Measurements from ENCODE around the gene GEMIN8.

Gene GEMIN8

GRCh38 chrX:14003876-14004425 is 25.7 kb downstream of the GEMIN8 start:
- H3K18ac ChIP-seq (ENCODE audit: low read length): no peak overlapping the region
- no CpG with 5 or more reads among the region's 2 CpGs for WGBS, 2 donors (ENCODE audit: extremely low coverage in 2 of 2, insufficient read length in 2 of 2, insufficient replicate concordance in 1 of 2)
- no peak for DNase-seq (ENCODE audit: low spot score)

GRCh38 chrX:14003028-14003427 is 26.7 kb downstream of the GEMIN8 start:
- no peak overlapping the region for H3K4me2 ChIP-seq (ENCODE audit: insufficient read depth, low read length, poor library complexity, severe bottlenecking)
- no peak for DNase-seq (ENCODE audit: low spot score)
- no peak overlapping the region for H2AK5ac ChIP-seq (ENCODE audit: low read depth, low read length)
- no peak overlapping the region for H3K27ac ChIP-seq (replicated peaks; ENCODE audit: low read length)
- H3K18ac ChIP-seq (ENCODE audit: low read length): no peak overlapping the region
- no peaks in the 10 kb centered on the region for H3K27me3 ChIP-seq (ENCODE audit: control insufficient read depth in 3 of 3, insufficient read depth in 3 of 3, low read depth in 1 of 3, low read length in 3 of 3)
- no peak overlapping the region for H3K9ac ChIP-seq (ENCODE audit: low read depth, low read length, poor library complexity)
- no peak overlapping the region for H4K91ac ChIP-seq (ENCODE audit: low read depth, low read length, poor library complexity)
- H2BK15ac ChIP-seq (ENCODE audit: low read length): no peak overlapping the region
- H3K36me3 ChIP-seq (replicated peaks in 1 of 2; ENCODE audit: control insufficient read depth in 2 of 2, insufficient read depth in 2 of 2, low read length in 2 of 2): no peaks in the 10 kb centered on the region
- no peak overlapping the region for H2AFZ ChIP-seq (ENCODE audit: low read length)
- H3K23ac ChIP-seq (ENCODE audit: low read depth, low read length, poor library complexity): no peak overlapping the region
- no CpG with 5 or more reads among the region's 4 CpGs for WGBS, 2 donors (ENCODE audit: extremely low coverage in 2 of 2, insufficient read length in 2 of 2, insufficient replicate concordance in 1 of 2)
- no peaks in the 10 kb centered on the region for H3K4me1 ChIP-seq (ENCODE audit: control insufficient read depth in 2 of 2, insufficient read depth in 1 of 2, low read depth in 1 of 2, low read length in 2 of 2)
- no peaks in the 10 kb centered on the region for H3K79me1 ChIP-seq (ENCODE audit: low read depth, low read length)
- no peak overlapping the region for H3K14ac ChIP-seq (ENCODE audit: low read length)
- H3K9me3 ChIP-seq (replicated peaks in 1 of 2; ENCODE audit: control insufficient read depth in 2 of 2, insufficient read depth in 1 of 2, low read depth in 1 of 2, low read length in 2 of 2): no peaks in the 10 kb centered on the region
- H4K8ac ChIP-seq (ENCODE audit: low read depth, low read length): no peak overlapping the region
- H2BK120ac ChIP-seq (ENCODE audit: low read depth, low read length): no peak overlapping the region
- H2BK5ac ChIP-seq (ENCODE audit: low read length): no peak overlapping the region
- H3K4ac ChIP-seq (ENCODE audit: low read length): no peak overlapping the region
- H2BK12ac ChIP-seq (ENCODE audit: low read length): no peak overlapping the region
- no peak overlapping the region for H3K4me3 ChIP-seq (ENCODE audit: low read length in 2 of 2)

More at GRCh38 chrX:14003876-14004425, 25.7 kb downstream of the GEMIN8 start:
- Histone ChIP-seq H3K4me3 (ENCODE audit: low read length in 2 of 2) (no peak overlapping the region), H3K9me3 (replicated peaks in 1 of 2; ENCODE audit: control insufficient read depth in 2 of 2, insufficient read depth in 1 of 2, low read depth in 1 of 2, low read length in 2 of 2) (no peaks in the 10 kb centered on the region), H3K23ac (ENCODE audit: low read depth, low read length, poor library complexity) (no peak overlapping the region), H2BK15ac (ENCODE audit: low read length) (no peak overlapping the region), H2AK5ac (ENCODE audit: low read depth, low read length) (no peak overlapping the region), H3K27me3 (ENCODE audit: control insufficient read depth in 3 of 3, insufficient read depth in 3 of 3, low read depth in 1 of 3, low read length in 3 of 3) (no peaks in the 10 kb centered on the region), H2BK5ac (ENCODE audit: low read length) (no peak overlapping the region), H3K36me3 (replicated peaks in 1 of 2; ENCODE audit: control insufficient read depth in 2 of 2, insufficient read depth in 2 of 2, low read length in 2 of 2) (peaks cover 0 to 4% of the 10 kb centered on the region in 2 donors), H4K91ac (ENCODE audit: low read depth, low read length, poor library complexity) (no peak overlapping the region), H2BK12ac (ENCODE audit: low read length) (no peak overlapping the region), H3K4me1 (ENCODE audit: control insufficient read depth in 2 of 2, insufficient read depth in 1 of 2, low read depth in 1 of 2, low read length in 2 of 2) (no peaks in the 10 kb centered on the region), H2BK120ac (ENCODE audit: low read depth, low read length) (no peak overlapping the region), H3K4ac (ENCODE audit: low read length) (no peak overlapping the region), H3K9ac (ENCODE audit: low read depth, low read length, poor library complexity) (no peak overlapping the region), H3K4me2 (ENCODE audit: insufficient read depth, low read length, poor library complexity, severe bottlenecking) (no peak overlapping the region), H3K14ac (ENCODE audit: low read length) (no peak overlapping the region), H3K79me1 (ENCODE audit: low read depth, low read length) (no peaks in the 10 kb centered on the region), H4K8ac (ENCODE audit: low read depth, low read length) (no peak overlapping the region), H3K27ac (replicated peaks; ENCODE audit: low read length) (no peak overlapping the region), H2AFZ (ENCODE audit: low read length) (no peak overlapping the region)

- no CpG with 5 or more reads among the region's 6 CpGs for WGBS, 2 donors (ENCODE audit: extremely low coverage in 2 of 2, insufficient read length in 2 of 2, insufficient replicate concordance in 1 of 2)
- DNase-seq (ENCODE audit: low spot score): no peak
- H2AK5ac ChIP-seq (ENCODE audit: low read depth, low read length): no peak overlapping the region
- H3K36me3 ChIP-seq (replicated peaks in 1 of 2; ENCODE audit: control insufficient read depth in 2 of 2, insufficient read depth in 2 of 2, low read length in 2 of 2): no peaks in the 10 kb centered on the region
- no peak overlapping the region for H3K27ac ChIP-seq (replicated peaks; ENCODE audit: low read length)
- H3K4me3 ChIP-seq (ENCODE audit: low read length in 2 of 2): no peak overlapping the region
- H3K9me3 ChIP-seq (replicated peaks in 1 of 2; ENCODE audit: control insufficient read depth in 2 of 2, insufficient read depth in 1 of 2, low read depth in 1 of 2, low read length in 2 of 2): no peaks in the 10 kb centered on the region
- no peak overlapping the region for H3K23ac ChIP-seq (ENCODE audit: low read depth, low read length, poor library complexity)
- H3K14ac ChIP-seq (ENCODE audit: low read length): no peak overlapping the region
- no peak overlapping the region for H3K4ac ChIP-seq (ENCODE audit: low read length)
- no peak overlapping the region for H2BK5ac ChIP-seq (ENCODE audit: low read length)
- no peak overlapping the region for H2BK12ac ChIP-seq (ENCODE audit: low read length)
- H4K91ac ChIP-seq (ENCODE audit: low read depth, low read length, poor library complexity): no peak overlapping the region
- no peak overlapping the region for H2AFZ ChIP-seq (ENCODE audit: low read length)
- no peak overlapping the region for H2BK15ac ChIP-seq (ENCODE audit: low read length)
- H3K18ac ChIP-seq (ENCODE audit: low read length): no peak overlapping the region
- H3K27me3 ChIP-seq (ENCODE audit: control insufficient read depth in 3 of 3, insufficient read depth in 3 of 3, low read depth in 1 of 3, low read length in 3 of 3): no peaks in the 10 kb centered on the region
- no peak overlapping the region for H3K9ac ChIP-seq (ENCODE audit: low read depth, low read length, poor library complexity)
- H3K4me1 ChIP-seq (ENCODE audit: control insufficient read depth in 2 of 2, insufficient read depth in 1 of 2, low read depth in 1 of 2, low read length in 2 of 2): no peaks in the 10 kb centered on the region
- no peak overlapping the region for H3K4me2 ChIP-seq (ENCODE audit: insufficient read depth, low read length, poor library complexity, severe bottlenecking)
- no peak overlapping the region for H4K8ac ChIP-seq (ENCODE audit: low read depth, low read length)
- no peaks in the 10 kb centered on the region for H3K79me1 ChIP-seq (ENCODE audit: low read depth, low read length)
- H2BK120ac ChIP-seq (ENCODE audit: low read depth, low read length): no peak overlapping the region
Observed at GRCh38 chrX:13996650-13997049, 33.0 kb downstream of the GEMIN8 start.

GRCh38 chrX:13994536-13995080 is 35.1 kb downstream of the GEMIN8 start:
- H3K18ac ChIP-seq (ENCODE audit: low read length): no peak overlapping the region
- no peaks in the 10 kb centered on the region for H3K4me1 ChIP-seq (ENCODE audit: control insufficient read depth in 2 of 2, insufficient read depth in 1 of 2, low read depth in 1 of 2, low read length in 2 of 2)
- no peak overlapping the region for H2BK120ac ChIP-seq (ENCODE audit: low read depth, low read length)
- no CpG with 5 or more reads among the region's 3 CpGs for WGBS, 2 donors (ENCODE audit: extremely low coverage in 2 of 2, insufficient read length in 2 of 2, insufficient replicate concordance in 1 of 2)
- DNase-seq (ENCODE audit: low spot score): no peak
- H3K14ac ChIP-seq (ENCODE audit: low read length): no peak overlapping the region
- H3K27ac ChIP-seq (replicated peaks; ENCODE audit: low read length): no peak overlapping the region
- no peak overlapping the region for H3K9ac ChIP-seq (ENCODE audit: low read depth, low read length, poor library complexity)
- no peak overlapping the region for H3K4me3 ChIP-seq (ENCODE audit: low read length in 2 of 2)
- no peak overlapping the region for H3K23ac ChIP-seq (ENCODE audit: low read depth, low read length, poor library complexity)
- H3K4ac ChIP-seq (ENCODE audit: low read length): no peak overlapping the region
- H2BK5ac ChIP-seq (ENCODE audit: low read length): no peak overlapping the region
- no peaks in the 10 kb centered on the region for H3K9me3 ChIP-seq (replicated peaks in 1 of 2; ENCODE audit: control insufficient read depth in 2 of 2, insufficient read depth in 1 of 2, low read depth in 1 of 2, low read length in 2 of 2)
- no peak overlapping the region for H2BK15ac ChIP-seq (ENCODE audit: low read length)
- H3K4me2 ChIP-seq (ENCODE audit: insufficient read depth, low read length, poor library complexity, severe bottlenecking): no peak overlapping the region
- no peak overlapping the region for H2AK5ac ChIP-seq (ENCODE audit: low read depth, low read length)
- H4K8ac ChIP-seq (ENCODE audit: low read depth, low read length): no peak overlapping the region
- H2BK12ac ChIP-seq (ENCODE audit: low read length): no peak overlapping the region
- H2AFZ ChIP-seq (ENCODE audit: low read length): no peak overlapping the region
- H3K36me3 ChIP-seq (replicated peaks in 1 of 2; ENCODE audit: control insufficient read depth in 2 of 2, insufficient read depth in 2 of 2, low read length in 2 of 2): no peaks in the 10 kb centered on the region
- H3K27me3 ChIP-seq (ENCODE audit: control insufficient read depth in 3 of 3, insufficient read depth in 3 of 3, low read depth in 1 of 3, low read length in 3 of 3): no peaks in the 10 kb centered on the region
- no peak overlapping the region for H4K91ac ChIP-seq (ENCODE audit: low read depth, low read length, poor library complexity)
- H3K79me1 ChIP-seq (ENCODE audit: low read depth, low read length): no peaks in the 10 kb centered on the region
